ENCODE data around the gene PDLIM7. TPM values are rescaled to one million over a fixed set of nuclear protein-coding genes. Genes with fewer than 3 reads are reported as not detected.

The PDLIM7 gene
- total RNA-seq (ENCODE audit: low replicate concordance) = 38.7 and 208 TPM in 2 replicates

GRCh38 chr5:177497292-177498012, at the start of gene PDLIM7:
Gene PDLIM7, minus strand, starts transcription at chr5:177497604. Its CDS starts 1,092 bp downstream, at chr5:177496512.
- DNase-seq (ENCODE audit: low spot score) = peak; percentile 98
- Histone ChIP-seq H3K9me3 (ENCODE audit: low read depth) (no peaks in the 10 kb centered on the region), H3K27me3 (peaks cover 21% of the 10 kb centered on the region), H3K27ac (peak within 1 kb of the TSS; percentile 81), H3K79me2 (ENCODE audit: low read depth) (peaks cover 31% of the 10 kb centered on the region), H4K20me1 (ENCODE audit: low read depth) (peaks cover 28% of the 10 kb centered on the region), H3K9ac (peak within 1 kb of the TSS; percentile 24), H3K4me1 (peaks cover 36% of the 10 kb centered on the region), H3K4me3 (peak within 1 kb of the TSS; percentile 57), H3F3A (ENCODE audit: low read depth) (peaks cover 45% of the 10 kb centered on the region), H2AFZ (replicated peaks) (no peak within 1 kb of the TSS), H3K4me2 (peak within 1 kb of the TSS; percentile 85), H3K36me3 (no peaks in the 10 kb centered on the region)
- H3K27me3 Mint-ChIP-seq (ENCODE audit: insufficient read depth, low read depth) = peaks cover 20% of the 10 kb centered on the region
- H3K9me3 Mint-ChIP-seq = no peaks in the 10 kb centered on the region
- peaks cover 65% of the 10 kb centered on the region for H3K4me1 Mint-ChIP-seq
- H3K27ac Mint-ChIP-seq = peak within 1 kb of the TSS; percentile 99
- peak within 1 kb of the TSS; percentile 88 for H3K4me3 Mint-ChIP-seq
- peak; percentile 6 for TF ChIP-seq CTCF (IDR thresholded peaks at IDR 0.05)
- TF ChIP-seq EZH2 (IDR thresholded peaks at IDR 0.05) = no peak
- peaks cover 11% of the 10 kb centered on the region for H3K36me3 Mint-ChIP-seq

GRCh38 chr5:177546258-177546741, 48.9 kb upstream of the PDLIM7 start:
- no peak overlapping the region for H3K27ac Mint-ChIP-seq
- no peak overlapping the region for H3K9ac ChIP-seq
- H3K36me3 Mint-ChIP-seq = peaks cover 15% of the 10 kb centered on the region
- H3K4me2 ChIP-seq = no peak overlapping the region
- no peak overlapping the region for H2AFZ ChIP-seq (replicated peaks)
- H3K9me3 ChIP-seq (ENCODE audit: low read depth) = no peaks in the 10 kb centered on the region
- no peaks in the 10 kb centered on the region for H3K36me3 ChIP-seq
- peaks cover 37% of the 10 kb centered on the region for H3F3A ChIP-seq (ENCODE audit: low read depth)
- H3K4me3 ChIP-seq = no peak overlapping the region
- peaks cover 93% of the 10 kb centered on the region for H3K79me2 ChIP-seq (ENCODE audit: low read depth)
- no peak overlapping the region for H3K27ac ChIP-seq
- H3K4me3 Mint-ChIP-seq = no peak overlapping the region
- no peaks in the 10 kb centered on the region for H3K27me3 ChIP-seq
- peaks cover 39% of the 10 kb centered on the region for H3K4me1 Mint-ChIP-seq
- TF ChIP-seq EZH2phosphoT487 (IDR thresholded peaks at IDR 0.05) (no peak), CTCF (IDR thresholded peaks at IDR 0.05) (no peak), EZH2 (IDR thresholded peaks at IDR 0.05) (no peak)
- no peaks in the 10 kb centered on the region for H3K9me3 Mint-ChIP-seq
- H4K20me1 ChIP-seq (ENCODE audit: low read depth) = peaks cover 95% of the 10 kb centered on the region
- no peaks in the 10 kb centered on the region for H3K27me3 Mint-ChIP-seq (ENCODE audit: insufficient read depth, low read depth)
- no peak for DNase-seq (ENCODE audit: low spot score)
- H3K4me1 ChIP-seq = peaks cover 28% of the 10 kb centered on the region

GRCh38 chr5:177545487-177546257, 48.3 kb upstream of the PDLIM7 start:
- peaks cover 93% of the 10 kb centered on the region for H3K79me2 ChIP-seq (ENCODE audit: low read depth)
- H3K27ac ChIP-seq = no peak overlapping the region
- no peak overlapping the region for H3K4me2 ChIP-seq
- peaks cover 28% of the 10 kb centered on the region for H3K4me1 ChIP-seq
- Mint-ChIP-seq H3K4me1 (peaks cover 39% of the 10 kb centered on the region), H3K36me3 (peaks cover 15% of the 10 kb centered on the region), H3K9me3 (no peaks in the 10 kb centered on the region), H3K27ac (peak overlapping the region; percentile 36), H3K4me3 (no peak overlapping the region), H3K27me3 (ENCODE audit: insufficient read depth, low read depth) (no peaks in the 10 kb centered on the region)
- H3K9ac ChIP-seq = no peak overlapping the region
- no peak overlapping the region for H2AFZ ChIP-seq (replicated peaks)
- no peaks in the 10 kb centered on the region for H3K36me3 ChIP-seq
- H3K9me3 ChIP-seq (ENCODE audit: low read depth) = no peaks in the 10 kb centered on the region
- peaks cover 95% of the 10 kb centered on the region for H4K20me1 ChIP-seq (ENCODE audit: low read depth)
- no peak for TF ChIP-seq EZH2phosphoT487 (IDR thresholded peaks at IDR 0.05)
- no peak for TF ChIP-seq CTCF (IDR thresholded peaks at IDR 0.05)
- TF ChIP-seq EZH2 (IDR thresholded peaks at IDR 0.05) = no peak
- H3K4me3 ChIP-seq = no peak overlapping the region
- DNase-seq (ENCODE audit: low spot score) = no peak
- no peaks in the 10 kb centered on the region for H3K27me3 ChIP-seq
- H3F3A ChIP-seq (ENCODE audit: low read depth) = peaks cover 37% of the 10 kb centered on the region
